NCI-H69 (cell line): Measurements from ENCODE around the gene SLC17A1.

Source experiments
- DNase-seq: peaks from one replicate; lab custom pipeline; 2025; lab: John Stamatoyannopoulos, UW

SLC17A1 gene

GRCh38 chr6:25832670-25833069 is 818 bp upstream of the SLC17A1 start:
- DNase-seq = no peak

GRCh38 chr6:25832307-25832662 is 433 bp upstream of the SLC17A1 start:
- no peak for DNase-seq

GRCh38 chr6:25830458-25830857 is 1.4 kb downstream of the SLC17A1 start:
- no peak for DNase-seq

- no peak for DNase-seq
These were observed 2.5 kb downstream of the SLC17A1 start for GRCh38 chr6:25829375-25829774.

GRCh38 chr6:25821341-25821740 is 10.5 kb downstream of the SLC17A1 start:
- no peak for DNase-seq

- DNase-seq = no peak
These were observed 15.6 kb downstream of the SLC17A1 start for GRCh38 chr6:25816252-25816651.

- no peak for DNase-seq
These were observed 16.7 kb downstream of the SLC17A1 start for GRCh38 chr6:25815194-25815593.

GRCh38 chr6:25804804-25805203 is 27.0 kb downstream of the SLC17A1 start:
- DNase-seq = no peak

- DNase-seq = no peak
These were observed 30.4 kb downstream of the SLC17A1 start for GRCh38 chr6:25801436-25801835.

GRCh38 chr6:25794784-25795183 is 37.1 kb downstream of the SLC17A1 start:
- DNase-seq = peak; percentile 50

- no peak for DNase-seq
These were observed 37.9 kb downstream of the SLC17A1 start for GRCh38 chr6:25793970-25794369.

GRCh38 chr6:25792016-25792415 is 39.8 kb downstream of the SLC17A1 start:
- DNase-seq = no peak

GRCh38 chr6:25789475-25789874 is 42.4 kb downstream of the SLC17A1 start:
- peak; percentile 9 for DNase-seq

GRCh38 chr6:25788305-25788922 is 43.4 kb downstream of the SLC17A1 start:
- peak; percentile 70 for DNase-seq

- no peak for DNase-seq
These were observed 44.4 kb downstream of the SLC17A1 start for GRCh38 chr6:25787428-25787827.

GRCh38 chr6:25781134-25781533 is 50.7 kb downstream of the SLC17A1 start:
- no peak for DNase-seq

- DNase-seq = no peak
These were observed 53.8 kb downstream of the SLC17A1 start for GRCh38 chr6:25777856-25778649.

- DNase-seq = no peak
These were observed 54.8 kb downstream of the SLC17A1 start for GRCh38 chr6:25777031-25777430.

- peak; percentile 27 for DNase-seq
These were observed 57.6 kb downstream of the SLC17A1 start for GRCh38 chr6:25774120-25774715.

- DNase-seq = no peak
These were observed 61.9 kb downstream of the SLC17A1 start for GRCh38 chr6:25769983-25770382.

GRCh38 chr6:25768566-25768965 is 63.3 kb downstream of the SLC17A1 start:
- no peak for DNase-seq

GRCh38 chr6:25764611-25765010 is 67.2 kb downstream of the SLC17A1 start:
- no peak for DNase-seq

GRCh38 chr6:25757936-25758642 is 73.8 kb downstream of the SLC17A1 start:
- DNase-seq = no peak
